Suprapubic skin (tissue), 3 donors: ENCODE measurements around the gene EMC9.

Experiments
- CTCF ChIP-seq, 2 donors: fragments of 200-600 bp in 1 of 2; fragments of 450-650 bp in 1 of 2; sonication (generic) in 1 of 2; IDR thresholded peaks; one replicate each; pipeline ENCODE4 v1.5.1; 2016 to 2019; ENCODE audit warnings: antibody characterized with exemption in 2 of 2, mild to moderate bottlenecking in 1 of 2, moderate library complexity in 1 of 2
- POLR2A ChIP-seq, 2 donors: fragments of 450-650 bp; IDR thresholded peaks; one replicate each; pipeline ENCODE4 v1.6.1; 2017; ENCODE audit warnings: antibody characterized with exemption in 2 of 2, mild to moderate bottlenecking in 2 of 2, moderate library complexity in 2 of 2

GRCh38 chr14:24121210-24121609, 20.2 kb downstream of the EMC9 start:
- TF ChIP-seq CTCF (IDR thresholded peaks at IDR 0.05) (no peak), POLR2A (IDR thresholded peaks at IDR 0.05) (no peak)
